HEK293 (cell line): Measurements from ENCODE around the gene DPP6.

Experiments used
- CTCF ChIP-seq: fragments of 450-650 bp; formaldehyde crosslinking; IDR thresholded peaks from 2 replicates; pipeline ENCODE4 v1.5.1; 2016; ENCODE audit warnings: missing biosample characterization, missing genetic modification characterization
- FEZF1 ChIP-seq: fragments of 450-650 bp; formaldehyde crosslinking; IDR thresholded peaks from 2 replicates; pipeline ENCODE4 v1.5.1; 2016; ENCODE audit warnings: missing biosample characterization, missing genetic modification characterization
- KLF10 ChIP-seq: fragments of 450-650 bp; IDR thresholded peaks from 2 replicates; pipeline ENCODE4 v1.5.1; 2018; ENCODE audit warnings: missing biosample characterization, mild to moderate bottlenecking, missing genetic modification characterization
- REPIN1 ChIP-seq: fragments of 450-650 bp; formaldehyde crosslinking; IDR thresholded peaks from 2 replicates; pipeline ENCODE4 v1.5.1; 2017; ENCODE audit warnings: missing biosample characterization, missing genetic modification characterization, low read depth
- SALL2 ChIP-seq: fragments of 450-650 bp; formaldehyde crosslinking; IDR thresholded peaks from 2 replicates; pipeline ENCODE4 v1.5.0; 2017; ENCODE audit warnings: missing biosample characterization, mild to moderate bottlenecking, missing genetic modification characterization, borderline replicate concordance
- SETDB1 ChIP-seq: IDR thresholded peaks from one replicate; pipeline ENCODE4 v1.6.1; 2017; ENCODE audit warnings: mild to moderate bottlenecking, low read length, moderate library complexity, mixed read lengths; ENCODE audit not compliant: insufficient read length
- ZNF302 ChIP-seq: fragments of 450-650 bp; formaldehyde crosslinking; IDR thresholded peaks from 2 replicates; pipeline ENCODE4 v1.5.1; 2016; ENCODE audit warnings: missing biosample characterization, missing genetic modification characterization, low read depth
- ZNF426 ChIP-seq: fragments of 450-650 bp; formaldehyde crosslinking; IDR thresholded peaks from 2 replicates; pipeline ENCODE4 v1.5.1; 2017; ENCODE audit warnings: missing biosample characterization, missing genetic modification characterization, mild to moderate bottlenecking, inconsistent platforms, moderate library complexity
- ZNF747 ChIP-seq: fragments of 450-650 bp; formaldehyde crosslinking; IDR thresholded peaks from 2 replicates; pipeline ENCODE4 v1.5.1; 2016; ENCODE audit warnings: missing biosample characterization, missing genetic modification characterization
- ZNF76 ChIP-seq: fragments of 450-650 bp; formaldehyde crosslinking; IDR thresholded peaks from 2 replicates; pipeline ENCODE4; 2016; ENCODE audit warnings: low read depth, missing biosample characterization, missing genetic modification characterization, borderline replicate concordance
- ZSCAN30 ChIP-seq: fragments of 450-650 bp; IDR thresholded peaks from 2 replicates; pipeline ENCODE4 v1.5.1; 2018; ENCODE audit warnings: missing biosample characterization, mild to moderate bottlenecking, missing genetic modification characterization, moderate library complexity

DNA sequence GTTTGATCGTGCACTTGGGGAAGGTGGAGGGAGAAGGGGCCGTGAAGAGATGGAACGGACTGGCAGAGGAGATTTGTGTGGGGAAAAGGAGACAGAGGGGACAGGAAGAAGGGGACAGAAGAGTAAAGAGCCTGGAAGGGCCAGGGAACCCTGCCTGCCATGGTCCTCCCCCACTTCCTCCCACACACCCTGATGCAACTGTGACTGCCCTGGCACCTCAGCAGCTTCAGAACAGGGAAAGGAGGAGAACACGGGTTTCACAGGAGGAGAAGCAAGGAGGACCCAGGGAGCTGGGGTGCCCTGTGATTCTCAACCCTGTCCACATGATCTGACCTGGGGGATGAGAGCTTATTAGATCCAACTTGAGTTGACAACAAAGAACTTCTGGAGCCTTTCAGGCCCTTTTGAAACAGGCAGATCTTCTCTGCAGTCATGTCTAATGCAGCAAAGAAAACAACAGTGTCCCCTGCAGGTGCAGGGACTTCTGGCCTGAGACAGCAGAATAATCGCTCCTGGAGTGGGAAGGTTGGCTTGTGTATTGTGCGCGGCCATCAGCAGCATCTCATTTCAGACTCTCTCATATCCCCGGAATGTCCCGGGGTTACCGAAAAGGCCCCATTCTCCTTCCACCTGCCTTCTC lies 529.2 kb downstream of the DPP6 start:
- TF ChIP-seq CTCF: no peak
- TF ChIP-seq ZNF426 (tag by site-specific recombination): no peak
- TF ChIP-seq ZNF76: no peak
- TF ChIP-seq REPIN1: no peak
- no peak for TF ChIP-seq SETDB1
- no peak for TF ChIP-seq SALL2
- no peak for TF ChIP-seq ZNF747
- no peak for TF ChIP-seq ZSCAN30 (tag by site-specific recombination)
- TF ChIP-seq ZNF302 (tag by site-specific recombination): no peak
- TF ChIP-seq KLF10 (tag by site-specific recombination): no peak
- no peak for TF ChIP-seq FEZF1 (tag by site-specific recombination)
